Upper lobe of left lung (tissue), 6 donors: ENCODE data around the gene SND1. TPM values are rescaled to one million over a fixed set of nuclear protein-coding genes. Genes with fewer than 3 reads are reported as not detected.

ENCODE experiments used
- ATAC-seq, 2 donors: fragments of 200-7000 bp; cut with Tn5 transposase; one replicate each; pipeline ENCODE4 v1.9.1; 2022; ENCODE audit warnings: mild to moderate bottlenecking in 2 of 2, moderate library complexity in 2 of 2; ENCODE audit not compliant: low FRiP score in 2 of 2
- DNase-seq, 2 donors: peaks; one replicate each; pipeline ENCODE4 v3.0.0-alpha.2; 2019 to 2020
- H3K27ac ChIP-seq, 4 donors: fragments of 200-600 bp; sonication (generic); one replicate each; pipeline ENCODE4 v1.5.1; 2016 to 2019
- H3K27me3 ChIP-seq, 4 donors: fragments of 200-600 bp; sonication (generic); one replicate each; pipeline ENCODE4 v1.5.1; 2017 to 2019
- H3K36me3 ChIP-seq, 4 donors: fragments of 200-600 bp; sonication (generic); one replicate each; pipeline ENCODE4 v1.5.1; 2016 to 2019
- H3K4me1 ChIP-seq, 4 donors: fragments of 200-600 bp; sonication (generic); one replicate each; pipeline ENCODE4 v1.5.1; 2018 to 2019
- H3K4me3 ChIP-seq, 4 donors: fragments of 200-600 bp; sonication (generic); one replicate each; pipeline ENCODE4 v1.5.1; 2017 to 2019; ENCODE audit warnings: mild to moderate bottlenecking in 2 of 4, moderate library complexity in 1 of 4
- H3K9me3 ChIP-seq, 4 donors: fragments of 200-600 bp; sonication (generic); one replicate each; pipeline ENCODE4 v1.5.1; 2018 to 2019
- EP300 ChIP-seq, 4 donors: sonication (generic); formaldehyde crosslinking; IDR thresholded peaks; one replicate each; pipeline ENCODE4 v1.5.1; 2017; ENCODE audit warnings: antibody characterized with exemption in 4 of 4, control low read depth in 2 of 4
- POLR2A ChIP-seq, 4 donors: fragments of 450-650 bp; IDR thresholded peaks; one replicate each; pipeline ENCODE4 v1.5.1; 2016 to 2017; ENCODE audit warnings: antibody characterized with exemption in 4 of 4, mild to moderate bottlenecking in 2 of 4
- POLR2AphosphoS5 ChIP-seq, 2 donors: sonication (generic); formaldehyde crosslinking; IDR thresholded peaks; one replicate each; pipeline ENCODE4 v1.5.1; 2017; ENCODE audit warnings: antibody characterized with exemption in 2 of 2
- WGBS, 2 donors: methylation state at CpG; one replicate each; pipeline ENCODE4 v1.1.5; 2017 to 2018; 5-methylcytosine and 5-hydroxymethylcytosine counted together
- total RNA-seq, 6 donors: library from RNA; depleted of rRNA in 4 of 6; stranded (reverse); fragments of >200 nt in 4 of 6; gene quantifications; one replicate each; pipeline versions ENCODE4 v1.1.0 to v1.2.1, GENCODE V29; 2016 to 2021
- TF ChIP-seq, protein P1 (sequence below), 6 experiments: fragments of 450-650 bp in 4 of 6; fragments of 200-600 bp in 2 of 6; sonication (generic) in 2 of 6; IDR thresholded peaks; one replicate each; pipeline ENCODE4 v1.5.1; 2016 to 2019; ENCODE audit warnings: antibody characterized with exemption in 6 of 6
- donor health status: DM: no; HTN: no; CAD: no; lungs with moderate emphysema.
- donor health status: DM: no; HTN: yes; CAD: no; lungs with severe emphysema.

Gene SND1
- total RNA-seq, 6 donors from 2014 or later = 107 to 167 (median 121) TPM

DNA sequence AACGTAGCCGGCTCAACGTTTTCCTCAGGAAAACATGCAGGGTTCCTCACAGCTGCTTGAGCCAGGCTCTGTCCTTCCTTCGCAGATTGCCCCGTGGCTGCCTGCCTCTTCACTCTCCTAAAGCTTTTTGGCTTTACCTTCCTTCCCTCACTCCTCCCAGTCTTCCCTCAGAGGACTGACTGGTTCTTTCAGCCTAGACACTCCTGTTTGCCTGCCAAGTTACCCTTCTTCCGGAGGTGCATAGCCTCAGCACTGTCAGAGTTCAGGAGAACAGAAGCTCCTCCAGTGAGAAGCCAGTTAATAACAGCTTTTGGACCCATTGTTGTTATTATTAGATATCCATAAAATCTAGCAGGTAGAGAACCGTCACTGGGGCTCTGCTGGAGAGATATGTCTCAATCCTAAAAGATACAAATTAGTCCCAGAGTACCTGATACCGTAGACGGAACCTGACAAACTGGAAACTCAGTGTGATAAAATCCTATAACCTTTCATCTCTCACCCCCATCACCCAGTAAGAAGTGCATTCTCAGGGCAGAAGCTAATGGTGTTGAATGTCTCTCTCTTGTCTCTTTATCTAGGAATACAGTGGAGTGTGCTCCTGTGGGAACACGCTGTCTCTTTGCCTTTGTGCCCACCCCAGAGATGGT lies 79.6 kb downstream of the SND1 start:
- WGBS, 2 donors = 92 to 93% methylated on average over 10 of the region's 10 CpGs

DNA sequence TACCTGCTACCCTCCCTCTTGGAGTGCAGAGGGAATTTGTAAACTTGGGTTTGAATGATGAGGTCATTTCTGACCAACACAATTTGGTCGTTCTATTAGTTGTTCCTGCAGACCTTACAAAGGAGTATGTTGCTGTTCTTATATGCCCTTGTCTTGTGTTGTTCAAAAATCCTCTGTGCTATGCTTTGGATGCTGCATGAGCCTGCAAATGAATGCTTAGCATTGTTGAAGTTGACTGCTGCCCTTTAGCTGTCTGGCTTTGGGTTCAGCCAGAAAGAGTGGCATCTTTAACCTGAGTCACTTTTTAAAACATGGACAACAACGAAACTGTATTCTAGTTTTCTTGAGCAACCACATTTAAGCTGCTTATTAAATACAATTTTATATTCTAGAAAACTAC lies 80.3 kb downstream of the SND1 start:
- DNase-seq = no peak
- peaks cover 0 to 33% (median 14%) of the 10 kb centered on the region in 4 donors for H3K36me3 ChIP-seq

More for the DNA sequence above, 79.6 kb downstream of the SND1 start:
- Histone ChIP-seq H3K4me3 (no peak overlapping the region), H3K27ac (no peak overlapping the region), H3K4me1 (no peaks in the 10 kb centered on the region), H3K36me3 (peaks cover 0 to 32% (median 21%) of the 10 kb centered on the region in 4 donors), H3K27me3 (no peaks in the 10 kb centered on the region), H3K9me3 (no peaks in the 10 kb centered on the region)
- no peak for ATAC-seq
- no peak for TF ChIP-seq POLR2AphosphoS5 (IDR thresholded peaks at IDR 0.05)
- TF ChIP-seq, protein P1, sequence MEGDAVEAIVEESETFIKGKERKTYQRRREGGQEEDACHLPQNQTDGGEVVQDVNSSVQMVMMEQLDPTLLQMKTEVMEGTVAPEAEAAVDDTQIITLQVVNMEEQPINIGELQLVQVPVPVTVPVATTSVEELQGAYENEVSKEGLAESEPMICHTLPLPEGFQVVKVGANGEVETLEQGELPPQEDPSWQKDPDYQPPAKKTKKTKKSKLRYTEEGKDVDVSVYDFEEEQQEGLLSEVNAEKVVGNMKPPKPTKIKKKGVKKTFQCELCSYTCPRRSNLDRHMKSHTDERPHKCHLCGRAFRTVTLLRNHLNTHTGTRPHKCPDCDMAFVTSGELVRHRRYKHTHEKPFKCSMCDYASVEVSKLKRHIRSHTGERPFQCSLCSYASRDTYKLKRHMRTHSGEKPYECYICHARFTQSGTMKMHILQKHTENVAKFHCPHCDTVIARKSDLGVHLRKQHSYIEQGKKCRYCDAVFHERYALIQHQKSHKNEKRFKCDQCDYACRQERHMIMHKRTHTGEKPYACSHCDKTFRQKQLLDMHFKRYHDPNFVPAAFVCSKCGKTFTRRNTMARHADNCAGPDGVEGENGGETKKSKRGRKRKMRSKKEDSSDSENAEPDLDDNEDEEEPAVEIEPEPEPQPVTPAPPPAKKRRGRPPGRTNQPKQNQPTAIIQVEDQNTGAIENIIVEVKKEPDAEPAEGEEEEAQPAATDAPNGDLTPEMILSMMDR (IDR thresholded peaks at IDR 0.05) = no peak
- TF ChIP-seq EP300 (IDR thresholded peaks at IDR 0.05) = no peak
- no peak for TF ChIP-seq POLR2A (IDR thresholded peaks at IDR 0.05)
- DNase-seq = no peak

DNA sequence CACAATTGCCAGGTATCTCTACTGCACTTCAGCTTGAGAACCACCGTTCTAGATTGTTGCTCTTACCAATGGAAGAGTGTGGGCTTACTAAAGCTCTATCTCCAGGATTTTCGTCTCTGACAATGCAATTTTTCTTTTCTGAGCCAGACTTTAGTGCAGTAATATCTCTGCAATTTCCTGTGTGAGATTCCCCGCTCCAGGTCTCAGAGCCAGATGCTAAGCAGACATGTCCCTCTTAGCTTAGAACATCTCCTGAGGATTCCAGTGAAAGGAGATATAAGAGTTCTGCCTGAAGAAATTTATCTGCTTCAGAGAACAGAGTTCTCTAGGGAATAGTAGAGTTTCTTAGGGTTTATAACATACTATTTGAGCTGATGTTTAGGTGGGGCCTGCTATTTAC lies 82.0 kb downstream of the SND1 start:
- no peak for ATAC-seq
- Histone ChIP-seq H3K9me3 (no peaks in the 10 kb centered on the region), H3K36me3 (peaks cover 0 to 33% (median 14%) of the 10 kb centered on the region in 4 donors), H3K27ac (no peak overlapping the region), H3K27me3 (no peaks in the 10 kb centered on the region), H3K4me3 (no peak overlapping the region), H3K4me1 (no peaks in the 10 kb centered on the region)
- TF ChIP-seq EP300 (IDR thresholded peaks at IDR 0.05) (no peak), POLR2AphosphoS5 (IDR thresholded peaks at IDR 0.05) (no peak), POLR2A (IDR thresholded peaks at IDR 0.05) (no peak)
- TF ChIP-seq, protein P1 (IDR thresholded peaks at IDR 0.05) = no peak
- no peak for DNase-seq
- 82 to 90% methylated on average over 3 of the region's 3 CpGs for WGBS, 2 donors

More for the DNA sequence above, 80.3 kb downstream of the SND1 start:
- Histone ChIP-seq H3K27ac (no peak overlapping the region), H3K27me3 (no peaks in the 10 kb centered on the region), H3K9me3 (no peaks in the 10 kb centered on the region), H3K4me1 (no peaks in the 10 kb centered on the region), H3K4me3 (no peak overlapping the region)
- ATAC-seq = no peak
- 94% methylated on average over 2 of the region's 2 CpGs for WGBS, 2 donors
- TF ChIP-seq POLR2A (IDR thresholded peaks at IDR 0.05) (no peak), POLR2AphosphoS5 (IDR thresholded peaks at IDR 0.05) (no peak), EP300 (IDR thresholded peaks at IDR 0.05) (no peak)
- TF ChIP-seq, protein P1 (IDR thresholded peaks at IDR 0.05) = no peak

DNA sequence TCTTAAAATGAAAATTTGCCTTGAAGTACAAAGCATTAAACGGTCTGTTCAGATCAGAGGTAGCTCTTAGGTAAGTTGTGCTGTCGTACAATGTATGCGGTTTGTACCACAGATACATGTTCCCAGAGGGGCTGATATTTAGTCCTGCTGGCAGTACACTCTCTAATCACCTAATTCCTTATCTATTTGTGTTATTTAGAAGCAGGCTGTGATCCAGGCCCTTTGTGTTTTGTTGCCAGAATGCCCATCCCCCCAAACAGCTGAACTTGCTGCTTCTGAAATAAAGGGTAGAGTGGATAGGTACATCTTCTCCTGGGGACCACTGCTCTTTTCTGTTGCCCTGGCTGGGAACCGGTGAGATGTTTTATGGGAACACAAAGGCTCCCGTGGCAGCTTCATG lies 84.5 kb downstream of the SND1 start:
- H3K9me3 ChIP-seq = no peaks in the 10 kb centered on the region
- peaks cover 0 to 26% (median 7%) of the 10 kb centered on the region in 4 donors for H3K36me3 ChIP-seq
- ATAC-seq (no peak), DNase-seq (no peak)
- no peak overlapping the region for H3K4me3 ChIP-seq
- 91 to 94% methylated on average over 4 to 5 of the region's 5 CpGs for WGBS, 2 donors
- H3K4me1 ChIP-seq = no peaks in the 10 kb centered on the region
- H3K27me3 ChIP-seq = no peaks in the 10 kb centered on the region
- H3K27ac ChIP-seq = no peak overlapping the region
- TF ChIP-seq EP300 (IDR thresholded peaks at IDR 0.05) (no peak), POLR2AphosphoS5 (IDR thresholded peaks at IDR 0.05) (no peak), POLR2A (IDR thresholded peaks at IDR 0.05) (no peak)
- TF ChIP-seq, protein P1 (IDR thresholded peaks at IDR 0.05) = no peak

DNA sequence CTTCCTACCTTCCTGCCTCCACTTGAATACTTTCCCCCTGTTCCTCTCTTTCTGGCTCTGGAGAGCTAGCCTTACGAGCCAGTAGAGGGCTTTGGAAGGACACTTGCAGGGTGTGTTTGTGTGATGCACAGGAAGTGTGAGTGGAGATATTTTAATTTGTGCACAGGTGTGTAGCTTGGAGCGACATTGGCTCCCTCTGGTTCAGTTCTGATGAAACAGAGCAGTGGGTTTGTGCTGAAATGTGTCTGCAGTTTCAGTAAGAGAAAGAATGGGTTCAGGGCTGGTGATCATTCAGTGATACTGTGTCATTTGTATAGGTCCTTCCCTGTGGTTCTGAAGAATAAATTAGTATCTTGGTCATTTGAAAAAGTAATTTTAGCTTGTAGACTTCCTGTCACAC lies 86.9 kb downstream of the SND1 start:
- Histone ChIP-seq H3K4me3 (no peak overlapping the region), H3K4me1 (no peaks in the 10 kb centered on the region), H3K27ac (no peak overlapping the region), H3K9me3 (no peaks in the 10 kb centered on the region), H3K36me3 (peaks cover 0 to 11% (median 0%) of the 10 kb centered on the region in 4 donors), H3K27me3 (no peaks in the 10 kb centered on the region)
- 95 to 97% methylated on average over 2 of the region's 2 CpGs for WGBS, 2 donors
- TF ChIP-seq, protein P1 (IDR thresholded peaks at IDR 0.05) = no peak
- TF ChIP-seq POLR2A (IDR thresholded peaks at IDR 0.05) = no peak
- DNase-seq (no peak), ATAC-seq (no peak)
